H9 (cell line): Measurements from ENCODE around the gene FMOD. TPM values are rescaled to one million over a fixed set of nuclear protein-coding genes. Genes with fewer than 3 reads are reported as not detected.

Experiments
- DNase-seq: peaks from one replicate; pipeline ENCODE4 v3.0.0-alpha.2; 2017
- H2AFZ ChIP-seq: one replicate; pipeline ENCODE4 v1.6.1; 2013; ENCODE audit warnings: mild to moderate bottlenecking, low read length, control low read depth, moderate library complexity
- H2AK5ac ChIP-seq: 2 replicates; pipeline ENCODE4 v1.6.1; 2013; ENCODE audit warnings: low read length, control low read depth, mixed read lengths; ENCODE audit not compliant: insufficient read length
- H2BK120ac ChIP-seq: one replicate; pipeline ENCODE4 v1.6.1; 2013; ENCODE audit warnings: low read depth, mild to moderate bottlenecking, low read length, control low read depth, inconsistent platforms; ENCODE audit not compliant: poor library complexity, severe bottlenecking
- H2BK12ac ChIP-seq: 2 replicates; pipeline ENCODE4 v1.6.1; 2013; ENCODE audit warnings: low read length, control low read depth, mixed read lengths, low read depth; ENCODE audit not compliant: insufficient read length
- H2BK15ac ChIP-seq: 2 replicates; pipeline ENCODE4 v1.6.1; 2013; ENCODE audit warnings: low read depth, low read length, control low read depth
- H2BK20ac ChIP-seq: one replicate; pipeline ENCODE4 v1.6.1; 2013; ENCODE audit warnings: low read depth, mild to moderate bottlenecking, low read length, control low read depth, inconsistent platforms; ENCODE audit not compliant: poor library complexity, severe bottlenecking
- H2BK5ac ChIP-seq: 2 replicates; pipeline ENCODE4 v1.6.1; 2013; ENCODE audit warnings: low read length, control low read depth, mixed read lengths; ENCODE audit not compliant: insufficient read length
- H3K14ac ChIP-seq: 2 replicates; pipeline ENCODE4 v1.6.1; 2013; ENCODE audit warnings: low read length, control low read depth; ENCODE audit not compliant: insufficient read depth
- H3K18ac ChIP-seq: 2 replicates; pipeline ENCODE4 v1.6.1; 2013; ENCODE audit warnings: low read depth, mild to moderate bottlenecking, mixed read lengths, low read length, control low read depth; ENCODE audit not compliant: insufficient read length
- H3K23ac ChIP-seq: 2 replicates; pipeline ENCODE4 v1.6.1; 2013; ENCODE audit warnings: low read length, control low read depth, mixed read lengths, low read depth; ENCODE audit not compliant: insufficient read length
- H3K23me2 ChIP-seq: 2 replicates; pipeline ENCODE4 v1.6.1; 2013; ENCODE audit warnings: low read depth, mild to moderate bottlenecking, mixed read lengths, low read length, control low read depth; ENCODE audit not compliant: insufficient read length, poor library complexity, severe bottlenecking
- H3K27ac ChIP-seq: 2 replicates; pipeline ENCODE4 v1.5.1; 2013; ENCODE audit warnings: low read length, control low read depth, mixed read lengths, low read depth; ENCODE audit not compliant: insufficient read length
- H3K27me3 ChIP-seq: 2 replicates; pipeline ENCODE4 v1.6.1; 2013; ENCODE audit warnings: low read length, control low read depth, inconsistent platforms; ENCODE audit not compliant: insufficient read depth
- H3K4ac ChIP-seq: 2 replicates; pipeline ENCODE4 v1.6.1; 2013; ENCODE audit warnings: low read depth, mild to moderate bottlenecking, control low read depth, inconsistent platforms, low read length, moderate library complexity
- H3K4me1 ChIP-seq: 2 replicates; pipeline ENCODE4 v1.6.1; 2013; ENCODE audit warnings: low read length, control low read depth, inconsistent platforms; ENCODE audit not compliant: insufficient read depth
- H3K4me2 ChIP-seq: 2 replicates; pipeline ENCODE4 v1.6.1; 2013; ENCODE audit warnings: low read length, control low read depth, mixed read lengths; ENCODE audit not compliant: insufficient read length, insufficient read depth
- H3K56ac ChIP-seq: 2 replicates; pipeline ENCODE4 v1.6.1; 2013; ENCODE audit warnings: low read depth, mild to moderate bottlenecking, mixed read lengths, low read length, control low read depth; ENCODE audit not compliant: insufficient read length
- H3K79me1 ChIP-seq: 2 replicates; pipeline ENCODE4 v1.6.1; 2013; ENCODE audit warnings: low read depth, mild to moderate bottlenecking, moderate library complexity, low read length, control low read depth, inconsistent platforms; ENCODE audit not compliant: insufficient read depth, poor library complexity, severe bottlenecking
- H3K79me2 ChIP-seq: 2 replicates; pipeline ENCODE4 v1.6.1; 2013; ENCODE audit warnings: low read length, control low read depth, inconsistent platforms; ENCODE audit not compliant: insufficient read depth
- H3K9ac ChIP-seq: 2 replicates; pipeline ENCODE4 v1.6.1; 2013; ENCODE audit warnings: low read length, control low read depth, mixed read lengths; ENCODE audit not compliant: insufficient read length; ENCODE audit errors: extremely low read depth
- H3K9me3 ChIP-seq: one replicate; pipeline ENCODE4 v1.6.1; 2013; ENCODE audit warnings: low read depth, low read length, inconsistent platforms; ENCODE audit not compliant: control insufficient read depth
- H3T11ph ChIP-seq: one replicate; pipeline ENCODE4 v1.6.1; 2013; ENCODE audit warnings: mild to moderate bottlenecking, low read length, control low read depth, inconsistent platforms
- H4K20me1 ChIP-seq: one replicate; pipeline ENCODE4 v1.6.1; 2013; ENCODE audit not compliant: control insufficient read depth, insufficient read length, insufficient read depth
- H4K5ac ChIP-seq: 2 replicates; pipeline ENCODE4 v1.6.1; 2013; ENCODE audit warnings: low read depth, mild to moderate bottlenecking, mixed read lengths, low read length, control low read depth; ENCODE audit not compliant: insufficient read length
- H4K8ac ChIP-seq: replicated peaks from 2 replicates; pipeline ENCODE4 v1.6.1; 2013; ENCODE audit warnings: low read length, control low read depth, mixed read lengths, low read depth; ENCODE audit not compliant: insufficient read length
- H4K91ac ChIP-seq: 2 replicates; pipeline ENCODE4 v1.6.1; 2013; ENCODE audit warnings: low read depth, mild to moderate bottlenecking, moderate library complexity, mixed read lengths, low read length, control low read depth; ENCODE audit not compliant: insufficient read length
- H3K27ac Mint-ChIP-seq, 3 experiments: 2 replicates in 2 of 3; 3 replicates in 1 of 3; pipeline ENCODE4 v1.8.0; 2020 to 2021; ENCODE audit warnings: mixed read lengths in 3 of 3, mild to moderate bottlenecking in 1 of 3, moderate library complexity in 1 of 3
- H3K27me3 Mint-ChIP-seq: 2 replicates; pipeline ENCODE4 v1.8.0; 2021; ENCODE audit warnings: low read depth, mild to moderate bottlenecking, moderate library complexity, mixed read lengths
- H3K36me3 Mint-ChIP-seq, 3 experiments: 2 replicates in 2 of 3; 3 replicates in 1 of 3; pipeline ENCODE4 v1.8.0; 2020 to 2021; ENCODE audit warnings: low read depth in 3 of 3, mixed read lengths in 3 of 3; ENCODE audit not compliant: insufficient read depth in 1 of 3
- H3K4me1 Mint-ChIP-seq, 2 experiments: 2 replicates each; pipeline ENCODE4 v1.8.0; 2020; ENCODE audit warnings: mixed read lengths in 2 of 2
- H3K4me3 Mint-ChIP-seq, 2 experiments: 2 replicates in 1 of 2; 3 replicates in 1 of 2; pipeline ENCODE4 v1.8.0; 2020 to 2021; ENCODE audit warnings: mild to moderate bottlenecking in 2 of 2, mixed read lengths in 2 of 2, moderate library complexity in 1 of 2
- H3K9me3 Mint-ChIP-seq, 2 experiments: 2 replicates in 1 of 2; 3 replicates in 1 of 2; pipeline ENCODE4 v1.8.0; 2020; ENCODE audit warnings: mild to moderate bottlenecking in 2 of 2, mixed read lengths in 2 of 2, moderate library complexity in 1 of 2
- CTCF ChIP-seq: fragments of 200-600 bp; sonication (generic); conservative IDR thresholded peaks from 3 replicates; pipeline ENCODE4 v1.8.0; 2021; ENCODE audit warnings: antibody characterized with exemption, mild to moderate bottlenecking
- WGBS: extraction: QIAGEN DNeasy Blood & Tissue Kit; methylation state at CpG from one replicate; pipeline ENCODE4 v1.1.7; 2013; ENCODE audit warnings: missing lambda C conversion rate, low lambda C conversion rate, mixed read lengths; ENCODE audit not compliant: insufficient read length; ENCODE audit errors: extremely low coverage; 5-methylcytosine and 5-hydroxymethylcytosine counted together
- total RNA-seq: library from RNA; stranded (reverse); gene quantifications from 2 replicates; pipeline ENCODE4 v1.2.1, GENCODE V29; 2021

Gene FMOD
- total RNA-seq, 1 experiment from 2014 or later: not detected

GRCh38 chr1:203321273-203322052 lies 29.5 kb downstream of the FMOD start:
- no peaks in the 10 kb centered on the region for H3K9me3 ChIP-seq
- peaks cover 100% of the 10 kb centered on the region for H3K27me3 Mint-ChIP-seq
- H3K79me2 ChIP-seq: no peaks in the 10 kb centered on the region
- no peak overlapping the region for H2BK15ac ChIP-seq
- H3T11ph ChIP-seq: no peak overlapping the region
- H3K4me2 ChIP-seq: no peak overlapping the region
- no peak overlapping the region for H4K5ac ChIP-seq
- no peak overlapping the region for H3K56ac ChIP-seq
- H2BK20ac ChIP-seq: no peak overlapping the region
- no peak for DNase-seq
- H3K18ac ChIP-seq: no peak overlapping the region
- H3K79me1 ChIP-seq: no peaks in the 10 kb centered on the region
- no peak overlapping the region for H3K14ac ChIP-seq
- no peak overlapping the region for H3K4ac ChIP-seq
- H2BK5ac ChIP-seq: no peak overlapping the region
- no peaks in the 10 kb centered on the region for H3K36me3 Mint-ChIP-seq
- peaks cover 13% of the 10 kb centered on the region; the same call in 1 of the 2 replicates for H3K27me3 ChIP-seq
- H2BK12ac ChIP-seq: no peak overlapping the region
- H2AFZ ChIP-seq: no peak overlapping the region
- H3K27ac ChIP-seq: no peak overlapping the region
- no peak overlapping the region; a peak in 1 of 7 replicates for H3K27ac Mint-ChIP-seq
- H3K9ac ChIP-seq: no peak overlapping the region
- no peak overlapping the region for H2AK5ac ChIP-seq
- peaks cover 35 to 56% of the 10 kb centered on the region in 2 experiments for H3K4me1 Mint-ChIP-seq
- H3K4me1 ChIP-seq: no peaks in the 10 kb centered on the region; the same call in 1 of the 2 replicates
- H2BK120ac ChIP-seq: no peak overlapping the region
- WGBS: no CpG with 5 or more reads among the region's 6 CpGs
- H3K23ac ChIP-seq: no peak overlapping the region
- H4K91ac ChIP-seq: no peak overlapping the region
- TF ChIP-seq CTCF: no peak
- H3K4me3 Mint-ChIP-seq: no peak overlapping the region
- H3K23me2 ChIP-seq: no peaks in the 10 kb centered on the region
- no peak overlapping the region for H4K8ac ChIP-seq
- H3K9me3 Mint-ChIP-seq: no peaks in the 10 kb centered on the region
- H4K20me1 ChIP-seq: peaks cover 2% of the 10 kb centered on the region
